GM21786 (cell line): ENCODE measurements around the gene MRTFB.
A peak's percentile ranks its signal among the peaks of the same experiment; 100 is the strongest.
"Not testable (repeated sequence)": the region's sequence is repeated elsewhere in the genome, so short reads cannot be mapped to it uniquely, and the experiment has no call there.

Experiments used
- ATAC-seq: cut with Tn5 transposase; IDR thresholded peaks from one replicate; pipeline ENCODE4 v1.9.1; 2021; ENCODE audit not compliant: unreplicated experiment

MRTFB gene, protein sequence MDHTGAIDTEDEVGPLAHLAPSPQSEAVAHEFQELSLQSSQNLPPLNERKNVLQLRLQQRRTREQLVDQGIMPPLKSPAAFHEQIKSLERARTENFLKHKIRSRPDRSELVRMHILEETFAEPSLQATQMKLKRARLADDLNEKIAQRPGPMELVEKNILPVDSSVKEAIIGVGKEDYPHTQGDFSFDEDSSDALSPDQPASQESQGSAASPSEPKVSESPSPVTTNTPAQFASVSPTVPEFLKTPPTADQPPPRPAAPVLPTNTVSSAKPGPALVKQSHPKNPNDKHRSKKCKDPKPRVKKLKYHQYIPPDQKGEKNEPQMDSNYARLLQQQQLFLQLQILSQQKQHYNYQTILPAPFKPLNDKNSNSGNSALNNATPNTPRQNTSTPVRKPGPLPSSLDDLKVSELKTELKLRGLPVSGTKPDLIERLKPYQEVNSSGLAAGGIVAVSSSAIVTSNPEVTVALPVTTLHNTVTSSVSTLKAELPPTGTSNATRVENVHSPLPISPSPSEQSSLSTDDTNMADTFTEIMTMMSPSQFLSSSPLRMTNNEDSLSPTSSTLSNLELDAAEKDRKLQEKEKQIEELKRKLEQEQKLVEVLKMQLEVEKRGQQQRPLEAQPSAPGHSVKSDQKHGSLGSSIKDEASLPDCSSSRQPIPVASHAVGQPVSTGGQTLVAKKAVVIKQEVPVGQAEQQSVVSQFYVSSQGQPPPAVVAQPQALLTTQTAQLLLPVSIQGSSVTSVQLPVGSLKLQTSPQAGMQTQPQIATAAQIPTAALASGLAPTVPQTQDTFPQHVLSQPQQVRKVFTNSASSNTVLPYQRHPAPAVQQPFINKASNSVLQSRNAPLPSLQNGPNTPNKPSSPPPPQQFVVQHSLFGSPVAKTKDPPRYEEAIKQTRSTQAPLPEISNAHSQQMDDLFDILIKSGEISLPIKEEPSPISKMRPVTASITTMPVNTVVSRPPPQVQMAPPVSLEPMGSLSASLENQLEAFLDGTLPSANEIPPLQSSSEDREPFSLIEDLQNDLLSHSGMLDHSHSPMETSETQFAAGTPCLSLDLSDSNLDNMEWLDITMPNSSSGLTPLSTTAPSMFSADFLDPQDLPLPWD

DNA sequence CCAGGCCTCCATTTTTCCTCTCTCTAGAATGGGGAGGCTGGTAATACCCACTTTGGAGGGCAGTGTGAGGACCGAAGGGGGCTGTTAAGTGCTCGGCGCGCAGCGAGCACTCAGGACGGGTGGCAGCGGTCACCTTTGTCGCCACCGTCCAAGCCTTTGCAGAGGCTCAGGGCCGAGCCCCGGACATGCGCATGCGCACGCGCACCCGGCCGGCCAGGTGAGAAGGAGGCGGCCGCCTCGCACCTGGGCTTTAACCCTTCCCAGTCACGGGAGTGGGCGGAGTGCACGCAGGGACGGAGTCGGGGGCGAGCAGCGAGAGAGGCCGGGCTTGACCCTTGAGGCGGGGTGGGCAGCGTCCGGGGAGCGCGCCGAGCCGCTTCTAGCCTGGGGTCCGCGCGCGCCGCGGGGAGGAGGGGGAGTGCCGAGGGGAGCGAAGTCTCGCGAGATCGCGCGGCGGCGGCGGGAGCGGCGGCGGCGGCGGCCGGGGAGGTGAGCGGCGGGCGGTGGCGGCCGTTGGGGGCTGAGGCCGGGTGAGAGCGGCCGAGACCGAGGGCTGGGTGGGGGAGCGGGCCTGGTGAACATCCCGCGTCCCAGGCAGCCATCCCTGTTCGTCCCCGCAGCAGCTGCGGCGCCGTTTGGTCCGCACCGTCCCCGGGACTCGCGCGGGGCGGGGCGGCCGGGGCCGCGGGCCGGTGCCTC is at the start of gene MRTFB:
MRTFB (plus strand) TSS at position 443 of the 699 bp plus-strand sequence. CDS start 69,288 bp downstream, outside the sequence.
- peak; percentile 76 for ATAC-seq

DNA sequence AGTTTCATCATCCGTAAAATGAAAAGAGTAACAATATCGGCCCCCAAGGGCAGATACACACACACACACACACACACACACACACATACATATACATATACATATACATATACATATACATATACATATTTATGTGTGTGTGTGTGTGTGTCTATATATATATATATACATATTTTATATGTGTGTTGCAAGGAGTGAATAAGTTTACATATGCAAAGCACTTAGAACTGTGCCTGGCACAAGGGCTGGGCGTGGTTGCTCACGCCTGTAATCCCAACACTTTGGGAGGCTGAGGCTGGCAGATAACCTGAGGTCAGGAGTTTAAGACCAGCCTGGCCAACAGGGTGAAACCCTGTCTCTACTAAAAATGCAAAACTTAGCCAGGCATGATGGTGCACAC is 47.6 kb upstream of the MRTFB start:
- not testable (repeated sequence) for ATAC-seq

DNA sequence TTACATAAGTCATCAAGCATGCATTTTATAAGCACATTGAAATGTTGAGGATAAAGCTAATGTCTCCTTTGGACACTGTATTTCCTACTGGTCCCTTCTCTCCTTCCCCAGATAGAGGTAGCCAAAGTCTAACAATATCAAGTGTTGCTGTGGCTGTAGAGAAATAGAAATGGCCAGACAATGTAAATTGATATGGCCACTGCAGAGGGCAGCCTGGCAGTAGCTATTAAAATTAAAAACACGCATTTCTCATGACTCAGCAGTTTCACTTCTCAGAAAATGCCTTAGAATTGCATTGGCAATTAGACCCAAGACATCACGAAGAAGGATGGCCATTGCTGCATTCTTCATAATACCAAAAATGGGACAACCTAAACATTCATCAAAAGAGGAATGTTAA is 46.8 kb upstream of the MRTFB start:
- ATAC-seq: no peak

DNA sequence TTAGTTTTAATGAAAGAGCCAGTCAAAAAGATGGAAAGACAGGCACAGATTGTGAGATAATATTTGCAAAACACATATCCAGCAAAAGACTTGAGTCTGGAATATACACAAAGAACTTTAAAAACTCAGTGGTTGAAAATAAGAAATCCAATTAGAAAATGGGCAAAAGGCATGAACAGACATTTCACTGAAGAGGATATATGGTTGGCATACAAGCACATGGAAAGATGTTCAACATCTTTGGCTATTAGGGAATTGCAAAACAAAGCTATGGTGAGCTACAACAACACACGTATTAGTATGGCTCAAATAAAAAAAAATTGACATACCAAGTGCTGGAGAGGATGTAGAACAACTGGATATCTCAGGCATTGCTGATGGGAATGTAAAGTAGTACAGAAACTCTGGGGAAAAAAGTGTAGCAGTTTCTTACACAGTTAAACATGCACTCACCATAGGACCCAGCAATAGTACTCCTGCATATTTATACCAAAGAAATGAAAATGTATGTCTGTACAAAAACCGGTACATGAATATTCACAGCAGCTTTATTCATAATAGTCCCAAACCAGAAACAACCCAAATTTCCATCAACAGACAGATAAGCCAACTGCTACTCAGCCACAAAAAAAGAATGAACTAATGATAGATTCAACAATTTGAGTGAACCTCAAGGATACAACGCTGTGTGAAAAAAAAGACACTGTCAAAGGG is 44.4 kb upstream of the MRTFB start:
- ATAC-seq: no peak

DNA sequence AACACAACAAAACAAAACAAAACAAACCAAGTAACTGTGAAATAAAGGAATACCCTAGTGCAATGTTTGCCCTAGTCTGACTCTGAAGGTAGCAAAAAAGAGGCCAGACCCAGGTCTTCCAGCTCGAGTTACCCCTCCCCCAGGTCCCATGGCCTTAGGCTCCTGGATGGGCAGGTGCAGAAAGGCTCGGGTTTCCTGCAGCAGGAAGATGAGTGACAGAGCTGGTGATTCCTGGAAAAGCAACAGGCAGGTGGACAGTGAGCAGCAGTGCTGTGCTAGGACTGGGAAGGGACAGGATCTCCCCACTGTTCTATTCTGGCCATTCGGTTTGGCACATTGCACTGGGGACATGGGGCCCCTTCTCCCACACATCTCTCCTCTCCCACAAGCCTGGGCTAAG is 42.9 kb upstream of the MRTFB start:
- ATAC-seq: no peak

DNA sequence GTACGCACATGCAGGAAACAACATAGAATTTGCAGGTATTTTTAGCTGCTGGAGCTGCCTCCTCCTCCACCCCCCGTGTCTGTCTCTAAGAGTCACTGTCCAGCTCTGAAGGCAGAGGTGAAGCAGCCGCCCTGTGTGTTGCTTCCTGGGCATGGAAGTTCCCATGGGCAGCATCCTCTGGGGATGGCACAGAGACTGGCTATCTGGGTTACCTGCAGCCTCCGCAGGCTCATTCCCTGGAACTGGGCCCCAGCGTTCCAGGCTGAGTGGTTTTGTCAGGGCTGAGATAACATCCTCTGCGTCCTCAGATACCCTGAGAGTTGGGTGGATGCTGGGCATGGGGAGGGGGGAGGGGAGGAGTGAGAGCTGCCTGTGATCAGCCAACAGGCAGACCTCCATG is 41.5 kb upstream of the MRTFB start:
- no peak for ATAC-seq

DNA sequence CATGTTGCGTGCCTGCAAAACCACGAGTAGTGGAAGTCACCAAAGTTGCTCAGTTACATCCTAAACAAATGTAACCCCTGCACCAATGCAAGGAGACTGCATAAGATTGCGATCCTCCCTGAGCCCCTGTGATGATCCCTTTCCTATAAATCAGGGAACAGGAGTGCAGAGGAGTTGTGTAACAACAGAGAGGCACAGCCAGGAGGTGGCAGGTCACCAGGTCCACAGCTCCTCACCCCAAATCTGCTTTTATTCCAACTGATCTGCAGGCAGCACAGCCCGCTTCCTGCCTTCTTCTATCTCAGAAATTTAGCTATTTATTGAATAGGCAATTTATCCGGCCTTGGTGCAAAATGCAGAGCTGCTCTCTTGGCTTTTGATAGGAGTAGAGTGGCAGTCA is 36.0 kb upstream of the MRTFB start:
- no peak for ATAC-seq

DNA sequence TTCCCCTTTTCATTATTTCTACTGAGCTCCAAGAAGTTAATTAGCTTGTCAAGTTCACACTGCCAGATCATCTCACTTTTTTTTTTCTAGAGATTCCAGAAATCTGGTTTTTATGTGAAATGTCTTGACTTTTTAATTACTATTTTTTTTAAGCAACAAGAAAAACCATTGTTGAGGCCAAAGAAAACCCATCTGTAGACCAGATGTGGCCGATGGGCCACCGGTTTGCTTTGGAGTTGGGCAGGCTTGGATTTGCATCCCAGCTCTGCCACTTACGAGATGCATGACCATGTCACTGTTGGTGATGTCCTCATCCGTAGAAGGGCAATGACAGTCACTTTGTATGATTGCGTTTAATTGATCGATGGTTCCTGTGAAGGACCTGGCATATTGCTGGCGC is 34.2 kb upstream of the MRTFB start:
- ATAC-seq: no peak

DNA sequence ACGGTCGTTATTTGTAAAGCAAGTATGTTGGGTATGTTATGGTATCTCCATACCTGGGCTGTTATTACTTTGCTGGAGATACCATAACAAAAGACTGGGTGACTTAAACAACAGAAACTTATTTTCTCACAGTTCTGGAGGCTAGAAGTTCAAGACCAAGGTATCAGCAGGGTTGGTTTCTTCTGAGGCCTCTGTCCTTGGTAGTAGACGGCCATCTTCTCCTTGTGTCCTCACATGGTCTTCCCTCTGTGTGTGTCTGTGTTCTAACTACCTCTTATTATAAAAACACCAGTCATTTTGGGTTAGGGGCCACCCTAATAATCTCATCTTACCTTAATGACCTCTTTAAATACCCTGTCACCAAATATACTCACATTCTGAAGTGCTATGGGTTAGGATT is 33.2 kb upstream of the MRTFB start:
- no peak for ATAC-seq

DNA sequence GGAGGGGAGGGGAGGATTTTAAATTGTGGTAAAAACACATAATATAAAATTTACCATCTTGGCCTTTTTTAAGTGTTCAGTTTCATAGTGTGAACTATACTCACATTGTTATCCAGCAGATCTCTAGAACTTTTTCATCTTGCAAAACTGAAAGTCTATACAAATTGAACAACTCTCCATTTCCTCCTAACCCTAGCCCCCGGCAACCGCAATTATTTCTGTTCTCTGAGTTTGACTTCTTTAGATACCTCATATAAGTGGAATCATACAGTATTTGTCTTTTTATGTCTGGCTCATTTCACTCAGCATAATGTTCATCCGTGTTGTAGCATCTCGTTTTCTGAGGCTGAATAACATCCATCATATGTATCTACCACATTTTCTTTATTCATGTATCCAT is 30.0 kb upstream of the MRTFB start:
- no peak for ATAC-seq

DNA sequence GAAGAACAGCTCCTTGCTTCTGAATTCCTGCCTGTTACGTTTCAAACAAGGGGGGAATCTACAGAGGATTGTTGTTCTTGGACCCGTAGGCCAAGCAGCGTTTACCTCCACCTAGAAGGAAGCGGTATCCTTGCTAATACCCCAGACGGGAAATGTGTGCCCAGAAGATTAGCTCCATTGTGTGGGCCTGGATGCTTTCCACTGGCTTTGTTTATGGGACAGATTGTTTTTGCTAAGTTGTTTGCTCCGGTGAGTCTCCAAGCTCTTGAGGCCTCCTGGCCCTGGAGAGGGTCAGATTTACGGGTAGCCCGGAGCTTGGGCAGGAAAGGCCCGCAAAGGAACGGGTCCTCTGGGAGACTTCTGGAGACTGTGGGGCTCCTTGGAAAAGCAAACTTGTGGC is 28.4 kb upstream of the MRTFB start:
- ATAC-seq: no peak

DNA sequence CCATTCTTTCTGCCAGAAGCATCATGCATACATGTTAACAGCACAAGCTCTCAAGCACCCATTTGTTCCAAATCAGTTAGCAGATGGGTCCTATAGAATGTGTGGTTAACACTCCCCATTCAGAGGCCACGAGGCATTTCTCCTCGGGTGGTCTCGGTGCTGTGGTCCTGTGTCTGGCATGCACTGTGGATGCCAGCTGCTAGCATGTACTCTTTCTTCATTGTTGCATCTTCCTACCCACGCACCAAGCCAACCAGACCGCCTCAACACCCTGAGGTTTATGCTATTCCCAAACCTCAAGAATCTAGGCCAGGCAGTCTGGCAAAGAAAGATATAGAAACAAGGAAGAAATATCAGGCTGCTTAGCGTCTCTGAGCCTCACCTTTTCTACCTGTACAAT is 27.8 kb upstream of the MRTFB start:
- ATAC-seq: no peak

DNA sequence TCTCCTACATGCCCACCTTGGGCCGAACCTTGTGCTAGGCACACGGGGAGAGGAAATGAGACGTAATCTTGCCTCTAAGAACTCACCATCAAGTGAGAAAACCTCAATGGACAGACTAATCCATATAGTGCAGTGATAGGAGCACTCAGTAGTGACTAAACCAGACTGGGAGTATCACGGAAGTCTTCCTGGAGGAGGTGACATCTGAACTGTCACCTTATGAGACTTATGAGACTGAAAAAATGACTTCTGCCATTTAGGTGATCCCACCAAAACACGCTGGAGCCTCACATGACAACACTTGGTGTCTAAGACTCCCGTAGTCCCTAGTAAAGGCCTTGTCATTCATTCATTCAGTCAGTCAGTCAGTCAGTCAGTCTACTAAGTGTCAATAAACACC is 27.3 kb upstream of the MRTFB start:
- ATAC-seq: no peak

DNA sequence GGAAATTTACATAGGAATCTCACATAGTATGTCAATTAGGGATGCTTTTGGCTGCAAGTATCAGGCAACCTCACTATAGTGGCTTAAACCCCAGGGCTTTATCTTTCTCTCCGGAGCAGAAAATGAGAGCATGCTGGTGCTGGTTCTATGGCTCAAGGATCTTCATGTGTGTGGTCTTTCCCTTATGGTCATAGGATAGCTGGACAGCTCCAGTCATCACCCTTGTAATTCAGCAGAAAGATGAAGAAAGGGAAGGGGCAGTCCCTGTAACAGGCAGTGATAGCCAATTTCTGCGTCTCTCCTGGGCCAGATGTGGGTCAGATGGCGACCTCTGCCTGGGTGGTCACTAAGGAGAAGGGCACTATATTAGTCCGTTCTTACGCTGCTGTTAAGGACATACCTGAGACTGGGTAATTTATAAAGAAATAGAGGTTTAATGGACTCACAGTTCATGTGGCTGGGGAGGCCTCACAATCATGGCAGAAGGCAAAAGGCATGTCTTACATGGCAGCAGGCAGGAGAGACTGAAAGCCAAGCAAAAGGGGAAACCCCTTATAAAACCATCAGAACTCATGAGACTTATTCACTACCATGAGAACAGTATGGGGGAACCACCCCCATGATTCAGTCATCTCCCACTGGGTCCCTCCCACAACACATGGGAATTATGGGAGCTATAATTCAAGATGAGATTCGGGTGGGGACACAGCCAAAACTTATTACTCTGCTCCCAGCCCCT is 23.8 kb upstream of the MRTFB start:
- ATAC-seq: not testable (repeated sequence)

DNA sequence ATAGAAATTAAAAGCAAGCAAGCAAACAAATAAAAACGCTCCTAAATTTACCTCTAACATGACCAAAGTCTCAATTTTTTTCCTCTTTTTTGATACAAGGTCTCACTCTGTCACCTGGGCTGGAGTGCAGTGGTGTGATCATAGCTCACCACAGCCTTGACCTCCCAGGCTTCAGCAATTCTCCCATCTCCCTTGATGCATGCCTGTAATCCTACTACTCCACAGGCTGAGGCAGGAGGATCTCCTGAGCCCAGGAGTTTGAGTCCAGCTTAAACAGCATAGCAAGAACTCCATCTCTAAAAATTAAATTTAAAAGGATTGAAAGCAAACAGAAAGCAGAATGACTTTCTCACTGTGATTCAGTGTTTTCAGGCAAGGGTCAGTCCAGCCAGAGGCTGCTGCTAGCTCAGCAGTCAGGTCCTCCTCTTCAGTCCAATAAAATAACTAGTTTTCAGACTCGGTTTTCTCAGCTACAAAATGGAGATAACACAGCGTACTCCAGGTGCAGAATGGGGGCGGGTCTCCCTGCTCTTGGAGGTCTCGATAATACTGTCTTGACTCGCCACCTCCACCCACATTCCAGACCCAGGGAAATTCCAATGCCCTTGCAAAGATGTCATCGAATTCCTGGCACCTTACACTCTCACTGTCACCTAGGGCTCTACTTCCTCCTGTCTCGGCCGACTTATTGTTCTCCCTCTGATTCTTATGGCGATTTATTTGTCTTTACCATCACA is 20.7 kb upstream of the MRTFB start:
- ATAC-seq: no peak

DNA sequence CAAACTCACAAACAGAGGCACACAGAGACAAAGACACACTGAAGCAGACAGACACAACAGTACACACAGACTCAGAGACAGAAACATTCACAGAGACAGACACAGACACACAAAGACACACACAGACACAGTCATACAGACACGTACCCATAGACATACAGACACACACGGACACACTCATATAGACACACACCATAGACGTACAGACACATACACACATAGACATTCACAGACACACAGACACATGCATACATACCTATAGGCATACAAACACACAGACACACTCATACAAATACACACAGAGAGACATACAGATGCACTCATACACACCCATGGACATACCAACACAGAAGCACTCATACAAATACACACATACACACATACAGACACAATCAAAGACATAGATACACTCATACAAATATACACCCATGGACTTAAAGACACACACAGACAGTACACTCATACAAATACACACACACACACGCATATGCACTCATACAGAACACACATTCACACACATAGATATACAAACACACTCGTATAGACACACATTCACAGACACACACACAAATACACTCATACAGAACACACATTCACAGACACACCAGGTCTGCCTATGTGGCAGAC is 19.9 kb upstream of the MRTFB start:
- ATAC-seq: no peak

DNA sequence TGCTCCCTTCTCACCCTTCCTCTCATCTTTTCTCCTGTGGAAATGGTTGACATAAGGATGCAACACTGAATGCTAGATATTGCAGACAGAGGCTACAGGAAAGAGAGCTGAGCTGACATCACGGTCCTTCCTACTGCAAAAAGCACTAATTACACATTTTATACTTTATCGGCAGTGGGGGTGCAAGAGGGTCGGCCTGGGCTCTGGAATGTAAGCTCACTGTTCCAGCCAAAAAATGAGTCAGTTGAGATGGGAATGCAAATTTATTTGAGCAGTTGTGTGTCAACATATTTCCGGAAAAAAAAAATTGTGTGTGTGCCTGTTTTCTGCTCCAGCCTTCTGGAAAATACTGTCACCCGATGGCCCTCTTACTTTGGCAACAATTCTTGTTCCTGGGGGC is 14.1 kb upstream of the MRTFB start:
- ATAC-seq: no peak

DNA sequence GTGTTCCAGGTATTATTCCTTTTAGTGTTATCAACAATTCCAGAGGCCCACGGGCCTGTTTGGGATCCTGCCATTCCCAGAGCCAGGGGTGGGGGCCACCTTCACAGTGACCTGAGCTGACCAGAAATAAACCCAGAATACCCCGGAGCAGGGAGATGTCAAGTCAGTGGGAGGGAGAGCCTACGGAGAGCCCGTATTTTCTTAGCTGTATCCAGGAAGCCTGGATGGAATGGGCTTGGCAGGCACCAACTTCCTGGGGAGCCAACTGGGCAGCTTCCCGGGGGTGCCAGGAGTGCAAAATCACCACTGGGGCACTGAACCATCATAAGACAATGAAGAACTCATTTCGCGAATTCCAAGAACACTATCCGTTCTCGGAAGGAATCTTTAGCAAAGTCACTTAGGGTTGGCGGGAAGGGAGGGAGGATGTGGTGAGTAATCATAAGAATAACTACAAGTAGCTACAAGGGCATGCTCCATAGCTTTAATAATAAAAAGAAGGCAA is 13.2 kb upstream of the MRTFB start:
- no peak for ATAC-seq
